Stimulated activated CD4-positive, alpha-beta T cell treated with anti-CD3 and anti-CD28 coated beads, TNF-alpha, amount 100 ng/mL, for 1 hour (primary cell): ENCODE data around the gene BARHL2.

ENCODE experiments used
- DNase-seq, 3 donors: peaks; one replicate each; pipeline ENCODE4 v3.0.0-alpha.2; 2020; ENCODE audit warnings: low read depth in 3 of 3, low spot score in 1 of 3

BARHL2 gene

DNA sequence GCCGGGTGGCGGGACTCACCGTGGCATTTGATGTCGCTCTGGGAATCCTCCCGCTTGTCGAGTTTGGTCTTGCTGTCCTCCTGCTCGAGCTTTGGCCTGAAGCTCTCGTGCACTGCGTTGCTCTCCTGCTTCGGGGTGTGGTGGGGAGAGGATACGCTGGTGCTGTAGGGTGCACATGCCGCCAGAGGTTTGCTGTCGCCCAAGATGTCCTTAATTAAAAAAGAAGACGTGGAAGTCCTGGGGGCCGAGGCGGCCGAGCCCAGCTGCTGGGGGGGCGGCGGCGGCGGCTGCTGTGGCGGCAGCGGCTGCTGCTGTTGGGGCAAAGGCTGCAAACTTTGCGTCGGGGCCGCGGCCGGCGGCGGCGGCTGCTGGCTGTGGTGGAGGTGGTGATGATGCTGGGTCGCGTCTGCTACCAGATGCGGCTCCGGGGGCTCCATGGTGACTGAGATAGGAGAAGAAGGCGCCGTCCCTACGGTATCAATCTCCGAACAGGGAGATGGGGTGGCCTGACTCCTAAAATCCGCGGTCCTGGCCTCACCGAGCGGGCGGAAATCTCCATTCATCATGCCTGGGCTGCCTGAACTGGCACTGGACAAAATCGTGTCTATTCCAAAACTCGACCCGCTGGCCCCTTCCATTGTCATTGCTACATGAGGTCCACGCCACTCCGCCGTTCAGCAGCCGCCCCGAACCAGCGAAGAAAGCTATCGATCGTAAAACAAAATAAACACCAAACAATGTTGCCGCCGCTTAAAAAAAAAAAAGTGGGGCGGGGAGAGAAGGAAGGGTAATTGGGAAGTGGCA, at the start of gene BARHL2:
BARHL2 (minus strand) TSS at position 751 of the 804 bp plus-strand sequence; CDS start at position 644, 107 bp downstream.
- DNase-seq: no peak

GRCh38 chr1:90763930-90764329, 46.8 kb upstream of the BARHL2 start:
- DNase-seq: no peak

DNA sequence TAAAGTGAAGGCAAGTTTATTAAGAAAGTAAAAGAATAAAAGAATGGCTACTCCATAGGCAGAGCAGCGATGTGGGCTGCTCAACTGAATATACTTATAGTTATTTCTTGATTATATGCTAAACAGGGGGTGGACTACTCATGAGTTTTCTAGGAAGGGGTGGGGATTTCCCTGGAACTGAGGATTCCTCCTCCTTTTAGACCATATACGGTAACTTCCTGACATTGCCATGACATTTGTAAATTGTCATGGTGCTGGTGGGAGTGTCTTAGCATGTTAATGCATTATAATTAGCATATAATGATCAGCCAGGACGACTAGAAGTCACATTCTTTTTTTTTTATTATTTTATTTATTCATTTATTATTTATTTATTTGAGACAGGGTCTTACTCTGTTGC, 46.4 kb upstream of the BARHL2 start:
- no peak for DNase-seq

- DNase-seq: no peak
These were observed 44.9 kb upstream of the BARHL2 start for GRCh38 chr1:90761781-90762589.

GRCh38 chr1:90761156-90761555, 44.1 kb upstream of the BARHL2 start:
- no peak for DNase-seq

GRCh38 chr1:90753556-90753955, 36.5 kb upstream of the BARHL2 start:
- no peak for DNase-seq

DNA sequence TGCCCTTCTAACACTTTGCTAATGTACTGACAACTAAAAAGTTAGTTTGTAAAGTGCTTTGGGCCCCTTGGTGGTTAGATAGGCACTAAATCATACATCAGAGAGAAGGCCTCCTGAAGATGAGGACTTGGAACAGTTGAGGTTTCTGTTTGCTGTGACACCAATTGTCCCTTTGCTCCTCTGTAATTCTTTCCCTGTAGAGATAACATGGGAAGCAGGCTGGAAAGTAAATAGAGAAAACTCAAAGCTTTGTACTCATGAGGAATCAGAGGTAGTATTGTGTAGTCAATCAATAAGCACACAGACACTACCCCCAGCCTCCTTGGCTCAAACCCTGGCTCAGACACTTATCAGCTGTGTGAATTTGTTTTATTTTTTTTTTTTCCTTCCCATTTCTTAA, 31.6 kb upstream of the BARHL2 start:
- no peak for DNase-seq

- DNase-seq: no peak
These were observed 29.8 kb upstream of the BARHL2 start for GRCh38 chr1:90746857-90747256.

GRCh38 chr1:90745972-90746371, 28.9 kb upstream of the BARHL2 start:
- no peak for DNase-seq

DNA sequence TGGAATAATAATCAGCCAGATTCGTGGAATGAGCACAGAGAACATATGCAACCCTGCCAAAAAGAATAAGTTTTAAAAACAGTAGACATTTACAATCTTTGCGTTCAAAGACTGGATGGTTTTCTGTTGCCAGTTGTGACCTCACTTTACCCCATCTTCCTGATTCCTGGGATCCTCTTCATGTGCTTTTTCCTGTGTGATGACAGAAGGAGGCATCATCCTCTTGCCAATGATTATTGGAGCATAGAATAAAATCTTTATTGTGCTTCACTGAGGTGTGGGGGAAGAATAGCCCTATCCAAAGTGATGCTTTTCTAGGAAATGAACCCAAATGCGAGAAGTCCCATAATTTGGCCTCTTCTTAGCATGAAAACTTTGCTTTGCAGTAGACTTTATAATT, 15.0 kb upstream of the BARHL2 start:
- no peak for DNase-seq

GRCh38 chr1:90731382-90732050, 14.4 kb upstream of the BARHL2 start:
- no peak for DNase-seq

GRCh38 chr1:90730243-90731022, 13.3 kb upstream of the BARHL2 start:
- no peak for DNase-seq

DNA sequence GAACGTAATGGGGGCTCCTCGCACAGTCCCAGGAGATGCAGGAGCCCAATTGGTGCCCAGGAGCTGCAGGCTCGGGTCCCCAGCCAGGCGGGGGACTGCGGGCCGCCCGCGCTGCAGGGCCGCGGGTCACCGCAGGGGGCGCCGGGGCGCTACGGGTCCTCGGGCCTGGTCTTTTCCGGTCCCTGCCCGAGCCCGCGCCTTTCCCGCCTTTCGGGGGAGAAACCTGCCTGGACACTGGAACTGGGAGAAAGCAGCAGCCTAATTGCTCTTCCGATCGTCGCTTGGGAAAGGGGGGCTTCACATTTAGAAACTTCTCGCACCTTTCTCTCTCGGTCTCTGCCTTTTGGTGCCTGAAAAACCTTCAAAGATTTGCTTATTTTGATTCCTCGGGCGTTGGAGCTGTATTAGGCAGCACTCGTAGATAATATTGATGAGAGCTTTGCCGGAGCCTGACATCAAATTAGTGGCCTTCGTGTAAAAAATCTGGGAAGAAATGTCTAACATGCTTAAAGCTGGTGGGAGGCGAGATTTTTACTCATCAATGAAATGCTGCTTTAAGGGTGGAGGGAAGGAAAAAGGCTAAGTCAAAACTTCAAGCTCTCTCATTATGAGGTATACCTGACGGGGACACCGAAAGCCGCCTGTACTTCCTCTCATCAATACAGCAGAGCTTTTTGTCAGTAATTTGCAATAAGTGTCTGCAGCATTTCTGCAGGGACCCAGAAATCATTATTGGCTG, 12.6 kb upstream of the BARHL2 start:
- DNase-seq: no peak

DNA sequence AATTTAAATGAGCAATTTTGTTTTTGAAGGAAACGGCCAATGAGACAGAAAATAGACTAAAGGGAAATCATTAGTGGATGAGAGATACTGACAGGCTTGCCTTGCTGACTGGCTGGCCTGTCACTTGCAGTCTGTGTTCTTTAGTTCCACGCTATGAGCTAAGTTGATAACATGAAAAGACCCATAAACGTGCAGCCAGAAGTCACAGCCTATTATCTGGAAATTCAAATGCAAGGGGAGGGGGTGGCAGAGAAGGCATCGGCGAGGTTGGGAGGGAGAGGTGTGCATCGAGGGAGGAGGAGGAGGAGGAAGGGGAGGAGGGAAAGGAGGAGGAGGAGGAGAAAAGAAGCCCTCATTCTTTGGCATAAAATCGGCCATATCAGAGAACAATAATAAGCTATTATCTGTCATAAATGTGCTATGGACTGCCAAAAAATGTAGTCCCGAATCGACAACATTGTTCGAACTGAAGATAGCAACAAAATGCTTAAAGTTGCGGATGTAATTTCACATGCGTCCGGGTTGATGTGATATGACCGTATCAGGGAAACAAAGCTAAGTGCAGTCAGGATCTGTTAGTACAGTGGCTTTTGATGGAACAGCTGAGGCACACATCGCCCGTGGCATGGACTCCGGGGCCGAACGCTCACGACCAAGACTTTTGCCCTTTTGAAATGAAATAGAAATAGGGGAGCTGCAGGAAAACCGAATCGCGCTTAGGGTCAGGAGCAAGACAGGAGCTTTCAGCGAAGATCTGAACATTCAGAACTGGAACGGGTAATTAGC, 11.6 kb upstream of the BARHL2 start:
- no peak for DNase-seq

DNA sequence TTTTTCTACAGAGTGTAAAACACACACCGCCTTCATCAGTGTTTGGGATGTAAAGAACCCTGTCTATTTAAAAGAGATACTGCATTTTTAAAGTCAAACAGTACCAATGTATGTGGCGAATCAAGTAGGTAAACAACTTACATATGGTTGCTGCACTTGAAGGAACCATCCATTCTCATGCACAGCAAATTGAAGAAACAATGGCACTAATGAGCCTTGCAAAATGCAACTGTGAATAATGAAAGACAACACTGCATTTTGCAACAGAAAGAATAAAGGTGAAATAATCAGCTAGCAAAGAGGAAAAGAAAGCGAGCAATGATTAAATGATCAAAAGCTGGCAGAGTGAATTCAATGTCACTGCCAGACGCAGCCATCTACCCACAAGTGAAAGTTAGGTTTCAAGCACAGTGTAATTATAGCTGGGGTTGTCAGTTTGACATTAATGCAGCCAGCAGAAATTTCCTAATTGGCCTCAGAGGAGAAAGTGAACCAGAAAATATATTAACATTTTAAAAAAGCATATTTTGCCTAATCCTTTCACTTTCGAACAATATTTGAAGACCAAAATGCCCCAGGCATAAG, 10.9 kb upstream of the BARHL2 start:
- no peak for DNase-seq

DNA sequence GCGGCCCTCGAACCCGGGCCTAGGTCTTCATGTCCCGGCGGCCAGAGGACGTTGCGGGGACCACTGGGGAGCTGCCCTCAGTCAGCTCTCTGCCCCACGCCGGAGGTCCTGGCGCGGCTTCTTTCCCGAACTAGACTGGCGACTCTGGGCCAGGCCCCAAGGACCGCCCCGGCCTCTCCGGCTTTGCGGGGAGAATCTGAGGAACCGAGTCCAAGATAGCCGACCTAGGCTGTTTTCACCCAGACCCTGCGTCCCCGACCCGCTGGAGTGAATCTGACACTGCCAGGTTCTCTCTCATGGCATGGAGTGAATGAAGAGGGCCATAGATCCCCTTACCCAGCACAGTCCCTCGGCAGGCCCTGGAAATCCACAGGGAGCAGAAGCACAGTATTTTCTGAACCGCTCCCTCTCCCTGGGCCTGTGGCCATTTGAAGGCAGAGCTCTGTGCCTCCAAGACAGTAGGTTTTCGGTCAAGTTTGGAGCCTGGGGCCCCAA, 9.9 kb upstream of the BARHL2 start:
- DNase-seq: no peak

- no peak for DNase-seq
These were observed 9.4 kb upstream of the BARHL2 start for GRCh38 chr1:90726425-90726985.

- no peak for DNase-seq
These were observed 8.7 kb upstream of the BARHL2 start for GRCh38 chr1:90725657-90726424.
